ENCODE measurements around the gene NANOS3.

GRCh38 chr19:13899912-13900584 is 23.1 kb downstream of the NANOS3 start:
- no peak for TF ChIP-seq POU5F1 (IDR thresholded peaks at IDR 0.05; ENCODE audit: borderline replicate concordance, low read depth, low read length, partially characterized antibody)
- TF ChIP-seq POLR2AphosphoS5 (IDR thresholded peaks at IDR 0.05; ENCODE audit: control insufficient read depth, insufficient read depth, low read depth, low read length) = no peak
- TF ChIP-seq ERF (CRISPR knock-in tag; IDR thresholded peaks at IDR 0.05) = no peak
- TF ChIP-seq NEUROD1 (IDR thresholded peaks at IDR 0.05; ENCODE audit: borderline replicate concordance, low read depth, low read length, partially characterized antibody) = no peak
- no peak for TF ChIP-seq NR2C2 (CRISPR knock-in tag; IDR thresholded peaks at IDR 0.05)
- TF ChIP-seq NR2C2 (tag; IDR thresholded peaks at IDR 0.05) = no peak
- TF ChIP-seq CTCF (IDR thresholded peaks at IDR 0.05 in 2 of 3, conservative IDR thresholded peaks at IDR 0.05 in 1 of 3; ENCODE audit: insufficient read depth in 2 of 3, low read depth in 1 of 3, low read length in 3 of 3) = no peak
- no peak for TF ChIP-seq PHF8 (IDR thresholded peaks at IDR 0.05; ENCODE audit: borderline replicate concordance, low read length)
